NCI-H1105 treated with DMSO at 0.1 percent for 48 hours (cell line): ENCODE measurements around the gene LACTBL1.

Source experiments
- DNase-seq: peaks from one replicate; lab custom pipeline; 2025; lab: John Stamatoyannopoulos, UW

The LACTBL1 gene

DNA sequence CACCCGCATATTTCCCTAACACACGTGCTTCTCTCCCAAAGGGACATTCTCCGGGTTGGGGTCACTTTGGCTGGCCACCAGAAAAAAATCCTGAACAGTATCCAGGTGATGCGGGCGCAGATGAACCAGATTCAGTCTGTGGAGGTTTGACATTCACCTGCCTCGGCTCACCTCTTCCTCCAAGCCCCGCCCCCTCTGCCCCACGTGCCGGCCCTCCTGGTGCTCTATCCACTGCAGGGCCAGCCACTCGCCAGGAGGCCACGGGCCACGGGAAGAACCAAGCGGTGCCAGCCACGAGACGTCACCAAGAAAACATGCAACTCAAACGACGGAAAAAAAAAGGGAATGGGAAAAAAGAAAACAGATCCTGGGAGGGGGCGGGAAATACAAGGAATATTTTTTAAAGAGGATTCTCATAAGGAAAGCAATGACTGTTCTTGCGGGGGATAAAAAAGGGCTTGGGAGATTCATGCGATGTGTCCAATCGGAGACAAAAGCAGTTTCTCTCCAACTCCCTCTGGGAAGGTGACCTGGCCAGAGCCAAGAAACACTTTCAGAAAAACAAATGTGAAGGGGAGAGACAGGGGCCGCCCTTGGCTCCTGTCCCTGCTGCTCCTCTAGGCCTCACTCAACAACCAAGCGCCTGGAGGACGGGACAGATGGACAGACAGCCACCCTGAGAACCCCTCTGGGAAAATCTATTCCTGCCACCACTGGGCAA, 59.1 kb downstream of the LACTBL1 start:
- DNase-seq: no peak

DNA sequence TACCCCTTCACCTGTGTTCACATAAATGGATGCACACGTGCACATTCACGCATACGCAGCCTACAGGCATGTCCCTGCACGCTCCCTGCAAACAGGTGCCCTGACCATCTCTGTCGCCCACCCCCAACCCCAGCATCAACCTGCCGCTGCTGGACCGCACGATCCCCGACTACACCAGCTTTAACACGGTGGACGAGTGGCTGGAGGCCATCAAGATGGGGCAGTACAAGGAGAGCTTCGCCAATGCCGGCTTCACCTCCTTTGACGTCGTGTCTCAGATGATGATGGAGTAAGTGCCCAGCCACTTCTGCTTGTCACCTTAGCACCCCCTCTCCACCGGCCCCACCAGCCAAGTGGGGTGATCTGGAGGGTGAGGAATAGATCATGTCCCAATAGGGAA, 60.4 kb downstream of the LACTBL1 start:
- no peak for DNase-seq

DNA sequence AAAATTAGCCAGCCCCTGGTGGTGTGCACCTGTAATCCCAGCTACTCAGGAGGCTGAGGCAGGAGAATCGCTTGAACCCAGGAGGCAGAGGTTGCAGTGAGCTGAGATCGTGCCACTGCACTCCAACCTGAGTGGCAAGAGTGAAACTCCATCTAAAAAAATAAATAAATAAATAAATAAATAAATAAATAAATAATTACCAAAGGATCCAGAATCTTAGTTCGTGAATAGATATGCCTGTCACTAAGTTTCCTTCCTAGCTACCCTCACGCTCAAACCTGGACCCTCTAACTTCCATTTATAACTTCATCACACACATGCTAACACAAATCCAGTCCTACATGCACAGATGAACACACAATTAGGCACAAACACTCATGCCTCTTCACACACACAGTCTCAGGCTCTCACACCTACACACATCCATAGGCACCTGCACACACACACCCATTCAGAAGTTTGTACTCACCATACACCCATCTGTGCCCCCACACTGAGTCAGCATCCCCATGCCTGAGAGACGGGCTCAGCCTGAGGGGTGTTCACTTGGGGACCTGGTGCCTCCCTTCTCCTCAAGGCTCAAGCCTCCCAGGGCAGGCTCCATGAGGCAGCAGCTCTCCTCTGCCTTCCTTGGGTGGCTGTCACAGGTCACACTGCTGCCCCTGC, 61.5 kb downstream of the LACTBL1 start:
- no peak for DNase-seq

DNA sequence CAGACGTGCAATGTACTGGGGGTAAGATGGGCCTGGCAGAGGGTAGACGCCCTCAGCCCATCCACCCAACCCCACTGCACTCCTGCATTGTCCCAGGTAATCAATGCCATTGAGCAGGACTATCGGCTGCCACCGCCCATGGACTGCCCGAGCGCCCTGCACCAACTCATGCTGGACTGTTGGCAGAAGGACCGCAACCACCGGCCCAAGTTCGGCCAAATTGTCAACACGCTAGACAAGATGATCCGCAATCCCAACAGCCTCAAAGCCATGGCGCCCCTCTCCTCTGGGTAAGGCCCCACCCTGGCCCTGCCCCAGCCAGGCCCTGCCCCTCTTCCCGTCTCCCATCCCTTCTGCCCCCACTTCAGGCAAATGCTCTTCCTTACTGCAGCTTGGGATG, 62.4 kb downstream of the LACTBL1 start:
- no peak for DNase-seq

DNA sequence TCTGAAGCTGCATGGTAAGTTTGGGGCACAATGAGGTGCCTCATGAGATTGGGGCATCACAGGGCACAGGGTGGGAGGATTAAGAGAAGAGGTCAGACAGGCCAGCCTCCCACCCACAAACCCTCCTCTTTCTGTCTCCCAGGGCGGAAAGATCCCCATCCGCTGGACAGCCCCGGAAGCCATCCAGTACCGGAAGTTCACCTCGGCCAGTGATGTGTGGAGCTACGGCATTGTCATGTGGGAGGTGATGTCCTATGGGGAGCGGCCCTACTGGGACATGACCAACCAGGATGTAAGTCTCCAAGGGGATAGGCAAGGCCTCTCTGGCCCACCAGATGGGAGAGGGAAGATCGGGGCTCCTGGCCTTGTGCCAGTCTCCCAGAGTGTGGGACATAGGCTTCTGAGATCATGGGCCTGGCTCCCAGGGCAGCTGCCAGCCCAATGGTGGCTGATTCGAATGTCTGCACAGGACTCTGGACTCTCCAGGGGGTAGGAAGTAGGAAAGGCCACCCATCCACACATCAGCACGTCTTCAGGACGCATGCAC, 63.7 kb downstream of the LACTBL1 start:
- no peak for DNase-seq

DNA sequence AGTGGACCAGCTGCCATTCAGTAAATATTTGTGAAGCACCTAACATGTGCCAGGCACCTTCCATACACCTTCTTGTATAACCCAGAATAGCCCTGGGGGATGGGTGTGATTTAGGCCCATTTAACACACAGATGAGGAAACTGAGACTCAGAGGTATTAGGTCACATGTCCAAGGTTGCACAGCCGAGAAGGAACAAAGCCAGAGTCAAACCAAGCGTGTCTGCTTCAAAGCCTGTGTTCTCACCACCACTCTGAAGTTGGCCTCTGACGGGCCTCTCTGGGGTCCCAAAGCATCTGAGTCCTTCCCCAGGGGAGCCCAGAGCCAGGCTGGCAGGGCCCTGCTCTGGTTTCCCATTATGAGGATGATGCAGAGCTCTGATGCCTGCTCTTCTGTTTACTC, 65.1 kb downstream of the LACTBL1 start:
- DNase-seq: no peak

DNA sequence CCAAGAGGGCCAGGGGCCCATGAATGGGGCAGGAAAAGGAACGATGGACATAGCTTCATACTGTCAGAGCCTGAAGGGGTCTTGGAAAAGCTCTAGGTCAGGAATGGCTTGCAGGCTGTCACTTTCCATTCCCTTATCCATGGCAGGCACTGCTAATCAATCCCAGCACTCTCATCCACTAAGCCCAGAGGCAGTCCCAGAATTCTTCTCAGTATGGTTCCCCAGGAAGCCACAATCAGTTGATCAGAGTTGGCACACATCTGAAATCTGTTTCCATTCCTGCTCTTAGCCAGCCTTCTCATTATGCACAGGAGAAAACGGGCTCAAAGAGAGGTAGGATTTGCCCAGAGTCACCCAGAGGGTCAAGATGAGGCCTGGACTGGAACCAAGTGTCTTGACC, 65.7 kb downstream of the LACTBL1 start:
- DNase-seq: no peak

DNA sequence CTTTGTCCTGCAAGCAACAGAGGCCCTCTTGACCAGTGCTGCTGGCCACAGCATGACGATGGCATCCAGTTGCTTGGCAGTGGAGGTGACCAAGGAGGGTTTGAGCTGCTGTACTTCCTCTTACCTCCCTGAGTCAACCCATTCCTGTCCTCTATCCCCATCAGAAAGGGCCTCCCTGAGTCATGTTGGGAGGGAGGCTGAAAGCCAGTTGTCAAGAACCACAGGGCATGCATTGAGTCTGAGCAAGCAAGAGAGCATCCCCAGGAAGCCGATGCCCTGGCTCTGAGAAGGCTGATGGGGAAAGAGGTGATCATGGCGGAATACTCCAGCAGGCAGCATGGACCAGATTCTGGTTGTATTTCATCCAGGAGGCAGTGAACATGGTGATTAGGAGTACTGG, 69.6 kb downstream of the LACTBL1 start:
- DNase-seq: no peak
